Measurements from ENCODE around the gene TP53.

Gene TP53
- 36.5 to 66.9 (median 52.3) reads per million in 4 donors for total RNA-seq

GRCh38 chr17:7687072-7687907 is at the start of gene TP53:
Gene TP53 (minus strand): TSS chr17:7687490. CDS start chr17:7676594, 10,896 bp downstream.
- peak; percentile 75 to 93 (median 84) for DNase-seq

GRCh38 chr17:7732981-7733539 is 45.8 kb upstream of the TP53 start:
- no peak for DNase-seq

GRCh38 chr17:7729816-7730215 is 42.5 kb upstream of the TP53 start:
- no peak for DNase-seq

- no peak for DNase-seq
These were observed 40.6 kb upstream of the TP53 start for GRCh38 chr17:7727886-7728285.

GRCh38 chr17:7721612-7722011 is 34.3 kb upstream of the TP53 start:
- no peak for DNase-seq

GRCh38 chr17:7720125-7720524 is 32.8 kb upstream of the TP53 start:
- no peak for DNase-seq

GRCh38 chr17:7719661-7720060 is 32.4 kb upstream of the TP53 start:
- no peak for DNase-seq

- DNase-seq, result peak in 1 of 5 donors; percentile 57
These were observed 30.6 kb upstream of the TP53 start for GRCh38 chr17:7717756-7718350.

- peak in 1 of 5 donors; percentile 14 for DNase-seq
These were observed 29.8 kb upstream of the TP53 start, which contains the start of gene DNAH2 for GRCh38 chr17:7716901-7717755. Gene DNAH2 (plus strand): TSS chr17:7717744. CDS start chr17:7719735, 1,991 bp downstream.

GRCh38 chr17:7715936-7716886 is 28.9 kb upstream of the TP53 start:
- no peak for DNase-seq

GRCh38 chr17:7714721-7715594 is 27.7 kb upstream of the TP53 start:
- no peak for DNase-seq

GRCh38 chr17:7713782-7714181 is 26.5 kb upstream of the TP53 start:
- DNase-seq, result no peak

GRCh38 chr17:7712111-7712771 is 25.0 kb upstream of the TP53 start:
- DNase-seq, result no peak

GRCh38 chr17:7711051-7711755 is 23.9 kb upstream of the TP53 start:
- DNase-seq, result no peak

GRCh38 chr17:7710301-7710700 is 23.0 kb upstream of the TP53 start:
- no peak for DNase-seq

- no peak for DNase-seq
These were observed 21.7 kb upstream of the TP53 start for GRCh38 chr17:7709031-7709430.

GRCh38 chr17:7707858-7708750 is 20.8 kb upstream of the TP53 start:
- DNase-seq, result no peak

GRCh38 chr17:7707446-7707845 is 20.2 kb upstream of the TP53 start:
- no peak for DNase-seq
